Activated CD4-positive, alpha-beta T cell treated with anti-CD3 and anti-CD28 coated beads, Interleukin-2, Interleukin-4, amounts not matched to agents 100 ng/mL and 50 ng/mL, durations not matched to agents 16 hours and 8 hours (primary cell): ENCODE data around the gene CXCL17.
"Not testable (repeated sequence)": the region's sequence is repeated elsewhere in the genome, so short reads cannot be mapped to it uniquely, and the experiment has no call there.

Experiments used
- DNase-seq: peaks from one replicate; pipeline ENCODE4 v3.0.0-alpha.2; 2020; ENCODE audit warnings: low spot score

Gene CXCL17, protein sequence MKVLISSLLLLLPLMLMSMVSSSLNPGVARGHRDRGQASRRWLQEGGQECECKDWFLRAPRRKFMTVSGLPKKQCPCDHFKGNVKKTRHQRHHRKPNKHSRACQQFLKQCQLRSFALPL

DNA sequence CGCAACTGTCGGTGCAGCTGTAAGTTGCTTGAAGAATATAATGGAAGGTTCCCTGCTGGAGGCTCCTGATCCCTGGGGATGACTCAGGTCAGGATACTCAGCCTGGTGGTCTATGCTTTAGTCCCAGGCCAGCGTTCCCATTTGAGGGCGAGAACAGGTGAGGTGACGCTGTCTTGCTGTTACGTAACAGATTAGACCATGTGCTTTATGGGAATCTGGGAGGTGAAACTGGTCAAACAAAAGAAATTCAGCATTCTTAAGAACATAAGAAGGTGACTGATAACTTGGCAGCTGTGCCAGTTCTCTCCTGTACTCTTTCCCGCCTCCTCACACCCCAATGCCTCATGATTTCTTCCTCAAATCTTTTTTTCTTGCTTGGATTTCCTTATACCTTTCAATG, at the start of gene CXCL17:
TSS of gene CXCL17 (minus strand) at position 114 of the 400 bp plus-strand sequence. CDS start 114 bp downstream, outside the sequence.
- no peak for DNase-seq

DNA sequence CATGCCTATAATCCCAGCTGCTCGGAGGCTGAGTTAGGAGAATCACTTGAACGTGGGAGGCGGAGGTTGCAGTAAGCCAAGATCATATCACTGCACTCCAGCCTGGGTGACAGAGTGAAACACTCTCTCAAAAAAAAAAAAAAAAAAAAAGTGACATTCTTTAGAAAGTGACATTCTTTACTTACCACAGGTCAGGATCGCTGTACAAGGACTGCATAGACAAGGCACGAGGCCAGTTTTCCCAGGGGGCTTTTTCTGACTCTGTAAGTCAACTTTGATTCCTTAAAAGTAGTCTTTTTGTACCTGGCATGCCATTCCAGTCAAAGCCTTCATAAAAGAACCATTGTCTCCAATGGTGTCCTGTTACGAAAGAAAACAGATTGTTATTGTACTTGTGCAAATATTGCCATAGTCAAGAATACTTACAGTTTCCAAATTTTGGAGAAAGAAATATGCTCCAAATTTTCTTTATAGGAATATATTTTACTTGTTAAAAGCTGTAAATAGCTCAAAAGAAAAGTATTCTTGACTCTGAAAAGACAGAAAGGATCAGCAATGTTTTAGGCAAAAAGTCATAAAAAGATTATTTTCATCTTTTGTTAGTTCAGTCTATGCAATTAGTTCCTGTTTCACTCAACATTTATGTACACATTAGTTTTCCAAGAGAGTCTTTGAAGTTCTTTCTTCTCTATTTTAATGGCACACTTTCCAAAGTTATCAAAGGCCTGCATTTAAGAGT, 46.2 kb upstream of the CXCL17 start:
- no peak for DNase-seq

- DNase-seq = no peak
These were observed 45.0 kb upstream of the CXCL17 start for GRCh38 chr19:42487798-42488178.

- DNase-seq = peak; percentile 17
These were observed 44.5 kb upstream of the CXCL17 start for GRCh38 chr19:42487032-42487797.

GRCh38 chr19:42485036-42485435, 42.3 kb upstream of the CXCL17 start:
- DNase-seq = not testable (repeated sequence)

- DNase-seq = peak; percentile 44
These were observed 37.8 kb upstream of the CXCL17 start for GRCh38 chr19:42480335-42481095.

- no peak for DNase-seq
These were observed 37.0 kb upstream of the CXCL17 start for GRCh38 chr19:42479736-42480135.

DNA sequence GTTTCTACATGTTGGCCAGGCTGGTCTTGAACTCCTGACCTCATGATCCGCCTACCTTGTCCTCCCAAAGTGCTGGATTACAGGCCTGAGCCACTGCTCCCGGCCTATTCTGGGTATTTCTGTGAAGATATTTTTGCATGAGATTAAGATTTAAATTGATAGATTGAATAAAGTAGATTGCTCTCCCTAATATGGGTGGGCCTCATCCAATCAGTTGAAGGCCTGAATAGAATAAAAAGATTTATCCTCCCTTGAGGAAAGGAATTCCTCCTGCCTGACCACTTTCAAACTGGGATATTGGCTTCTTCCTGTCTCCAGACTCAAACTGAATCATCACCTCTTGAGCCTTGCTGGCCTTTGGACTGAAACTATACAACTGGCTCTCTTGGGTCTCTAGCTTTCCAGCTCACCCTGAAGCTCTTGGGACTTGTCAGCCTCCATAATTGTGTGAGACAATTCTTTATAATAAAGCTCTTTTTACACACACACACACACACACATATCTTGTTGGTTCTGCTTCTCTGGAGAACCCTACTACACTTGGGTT, 36.1 kb upstream of the CXCL17 start:
- DNase-seq = no peak

GRCh38 chr19:42477933-42478332, 35.2 kb upstream of the CXCL17 start:
- no peak for DNase-seq

DNA sequence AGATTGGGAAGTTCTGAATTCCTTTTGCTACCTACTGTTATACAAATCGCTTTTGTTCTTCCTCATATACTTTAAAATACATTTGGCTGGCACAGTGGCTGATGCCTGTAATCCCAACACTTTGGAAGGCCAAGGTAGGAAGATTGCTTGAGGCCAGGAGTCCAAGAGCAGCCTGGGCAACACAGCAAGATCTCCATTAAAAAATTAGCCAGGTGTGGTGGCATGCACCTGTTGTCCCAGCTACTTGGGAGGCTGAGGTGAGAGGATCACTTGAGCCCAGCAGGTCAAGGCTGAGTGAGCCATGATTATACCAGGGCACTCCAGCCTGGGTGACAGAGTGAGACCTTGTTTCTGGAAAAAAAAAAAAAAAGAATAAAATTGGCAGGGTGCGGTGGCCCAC, 34.4 kb upstream of the CXCL17 start:
- DNase-seq = no peak

GRCh38 chr19:42475366-42475765, 32.6 kb upstream of the CXCL17 start:
- no peak for DNase-seq

- DNase-seq = no peak
These were observed 32.0 kb upstream of the CXCL17 start for GRCh38 chr19:42474743-42475142.

DNA sequence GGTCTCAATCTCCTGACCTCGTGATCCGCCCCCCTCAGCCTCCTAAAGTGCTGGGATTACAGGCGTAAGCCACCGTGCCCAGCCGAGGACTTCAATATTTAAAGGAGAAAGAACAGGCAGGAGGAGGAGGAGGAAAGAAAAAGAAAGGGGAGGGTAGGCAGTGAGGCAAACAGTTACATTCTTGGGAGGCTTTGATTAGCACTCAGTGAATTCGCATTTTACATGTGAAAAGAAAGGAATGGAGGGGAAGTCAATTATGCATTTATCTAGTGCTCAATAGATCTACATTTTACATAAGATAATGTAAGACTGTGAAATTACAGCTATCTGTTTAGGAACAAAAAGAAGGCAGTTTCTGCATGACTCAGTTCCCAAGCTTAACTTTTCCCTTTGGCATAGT, 30.9 kb upstream of the CXCL17 start:
- no peak for DNase-seq

GRCh38 chr19:42472402-42473147, 29.8 kb upstream of the CXCL17 start:
- no peak for DNase-seq

- DNase-seq = no peak
These were observed 29.0 kb upstream of the CXCL17 start for GRCh38 chr19:42471554-42472249.

DNA sequence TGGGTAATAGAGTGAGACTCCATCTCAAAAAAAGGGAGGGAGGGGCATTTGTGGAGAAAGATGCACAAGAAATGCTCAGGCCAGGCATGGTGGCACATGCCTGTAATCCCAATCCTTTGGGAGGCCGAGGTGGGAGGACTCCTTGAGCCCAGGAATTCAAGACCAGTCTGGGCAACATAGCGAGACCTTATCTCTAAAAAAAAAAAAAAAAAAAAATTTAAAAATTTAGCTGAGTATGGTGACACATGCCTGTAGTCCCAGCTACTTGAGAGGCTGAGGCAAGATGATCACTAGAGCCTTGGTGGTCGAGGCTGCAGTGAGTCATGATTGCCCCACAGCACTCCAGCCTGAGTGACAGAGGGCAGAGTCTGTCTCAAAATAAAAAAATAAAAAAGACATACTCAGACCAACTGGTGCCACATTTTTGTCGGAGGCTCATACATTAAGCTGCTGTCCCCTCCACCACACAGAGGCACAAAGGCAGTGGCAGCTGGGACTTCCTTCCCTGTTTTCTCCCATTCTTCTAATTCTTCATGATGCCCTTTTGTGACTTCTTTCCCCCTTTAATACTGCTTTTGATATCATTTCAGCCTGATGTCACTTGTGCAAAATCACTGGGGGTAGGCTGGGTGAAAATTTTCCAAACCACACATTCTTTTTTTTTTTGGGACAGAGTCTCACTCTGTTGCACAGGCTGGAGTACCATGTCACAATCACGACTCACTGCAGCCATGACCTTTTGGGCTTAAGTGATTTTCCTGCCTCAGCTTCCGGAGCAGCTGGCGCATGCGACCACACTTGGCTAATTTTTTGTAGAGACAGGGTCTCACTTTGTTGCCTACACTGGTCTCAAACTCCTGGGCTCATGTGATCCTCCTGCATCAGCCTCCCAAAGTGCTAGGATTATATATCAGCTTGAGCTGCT, 26.8 kb upstream of the CXCL17 start:
- DNase-seq = no peak

GRCh38 chr19:42468273-42468796, 25.6 kb upstream of the CXCL17 start:
- DNase-seq = no peak

DNA sequence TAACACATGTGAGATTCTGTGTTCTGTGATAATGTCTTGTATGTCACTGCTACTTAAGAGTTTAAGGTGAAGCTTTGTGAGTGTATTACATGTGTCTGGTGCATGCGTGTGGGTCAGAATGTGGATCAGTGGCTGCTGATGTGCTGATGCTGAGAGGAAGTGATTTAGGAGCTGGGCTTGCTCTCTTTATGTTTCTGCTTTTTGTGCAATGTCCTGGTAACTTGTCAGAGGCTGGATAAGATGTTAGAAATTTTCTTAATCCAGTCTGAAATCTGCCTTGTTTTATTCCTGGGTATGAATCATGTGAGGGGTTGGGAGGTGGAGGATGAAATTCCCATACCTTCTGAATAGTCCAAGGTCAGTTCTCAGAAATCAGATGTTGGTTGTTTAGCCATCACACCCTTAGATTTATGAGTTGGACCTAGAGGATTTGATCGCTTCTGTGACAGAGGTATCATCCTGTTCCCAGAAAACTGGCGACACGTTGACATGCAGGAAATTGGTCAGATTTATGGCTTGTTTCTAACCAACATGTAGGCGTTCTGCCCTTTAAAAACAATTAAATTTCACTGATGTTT, 24.5 kb upstream of the CXCL17 start:
- no peak for DNase-seq
